ENCODE measurements around the gene DSC2. TPM values are rescaled to one million over a fixed set of nuclear protein-coding genes. Genes with fewer than 3 reads are reported as not detected.

Gene DSC2
- total and polyA plus RNA-seq, 8 donors: 0.58 to 47.0 (median 9.2) TPM

DNA sequence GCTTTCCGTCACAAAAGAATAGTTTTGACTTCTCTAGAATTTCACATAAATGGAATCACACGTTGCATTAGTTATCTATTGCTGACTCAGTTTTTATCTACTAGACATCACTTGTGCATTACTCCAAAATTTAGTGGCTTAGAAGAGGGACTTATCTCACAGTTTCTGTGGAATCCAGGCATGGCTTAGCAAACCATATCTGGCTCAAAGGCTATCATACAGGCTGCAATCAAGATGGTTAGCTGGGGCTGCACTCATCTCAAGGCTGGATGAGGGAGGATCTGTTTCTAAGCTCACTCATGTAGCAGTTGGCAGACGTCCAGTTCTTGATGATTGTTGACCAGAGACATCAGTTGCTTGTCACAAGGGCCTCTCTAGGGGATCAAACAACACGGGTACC, 53.0 kb downstream of the DSC2 start:
- 43 to 53% (median 51%) methylated on average over 4 of the region's 4 CpGs for WGBS, 5 donors
- Histone ChIP-seq H3K27ac (no peak overlapping the region), H3K27me3 (peaks cover 0 to 14% (median 2%) of the 10 kb centered on the region in 3 donors), H3K9me3 (peaks cover 0 to 9% (median 0%) of the 10 kb centered on the region in 4 donors), H3K4me3 (no peak overlapping the region), H3K36me3 (no peaks in the 10 kb centered on the region), H3K4me1 (no peaks in the 10 kb centered on the region)
- TF ChIP-seq CTCF (IDR thresholded peaks at IDR 0.05) (no peak), POLR2A (IDR thresholded peaks at IDR 0.05) (no peak), POLR2AphosphoS5 (IDR thresholded peaks at IDR 0.05) (no peak), EP300 (IDR thresholded peaks at IDR 0.05) (no peak)
- intact Hi-C loops (cut with DNase I; ENCODE audit: low total_unique reads): no loop called here
- DNase-seq: peak in 1 of 2 donors; percentile 15

DNA sequence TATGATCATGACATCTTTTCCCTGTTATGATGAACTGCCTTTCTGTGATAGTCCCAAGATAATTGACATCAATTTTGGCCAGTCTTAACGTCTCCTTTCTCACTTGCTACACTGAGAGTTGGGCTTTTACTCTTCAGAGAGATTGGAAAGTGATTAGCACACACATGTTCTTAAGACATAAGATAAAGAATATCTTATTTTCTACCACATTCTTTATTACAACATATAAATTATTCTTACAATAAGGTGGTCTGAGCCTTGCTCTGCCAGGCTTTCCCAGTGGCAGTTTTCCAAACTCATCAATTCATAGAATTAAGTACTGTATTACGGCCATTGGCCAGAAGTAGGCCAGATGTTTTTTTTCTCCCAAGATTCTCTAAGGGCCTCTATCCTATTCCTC, 54.0 kb downstream of the DSC2 start:
- 57 to 83% (median 65%) methylated on average over 2 of the region's 2 CpGs for WGBS, 5 donors
- no peaks in the 10 kb centered on the region for H3K36me3 ChIP-seq
- peaks cover 0 to 7% (median 0%) of the 10 kb centered on the region in 4 donors for H3K9me3 ChIP-seq
- TF ChIP-seq POLR2A (IDR thresholded peaks at IDR 0.05): no peak
- peaks cover 0 to 24% (median 12%) of the 10 kb centered on the region in 3 donors for H3K27me3 ChIP-seq
- intact Hi-C loops (cut with DNase I; ENCODE audit: low total_unique reads): no loop called here
- no peak for DNase-seq
- H3K4me1 ChIP-seq: no peaks in the 10 kb centered on the region
- H3K4me3 ChIP-seq: no peak overlapping the region
- no peak overlapping the region for H3K27ac ChIP-seq

- Histone ChIP-seq H3K27ac (no peak overlapping the region), H3K9me3 (peaks cover 0 to 12% (median under 1%) of the 10 kb centered on the region in 4 donors), H3K36me3 (no peaks in the 10 kb centered on the region), H3K27me3 (peaks cover 11 to 37% (median 25%) of the 10 kb centered on the region in 3 donors), H3K4me3 (no peak overlapping the region), H3K4me1 (peaks cover 6 to 12% (median 11%) of the 10 kb centered on the region in 4 donors)
- DNase-seq: no peak
- TF ChIP-seq EP300 (IDR thresholded peaks at IDR 0.05): no peak
- no peak for TF ChIP-seq CTCF (IDR thresholded peaks at IDR 0.05)
- TF ChIP-seq POLR2A (IDR thresholded peaks at IDR 0.05): no peak
- no peak for TF ChIP-seq POLR2AphosphoS5 (IDR thresholded peaks at IDR 0.05)
- intact Hi-C loops (cut with DNase I; ENCODE audit: low total_unique reads): no loop called here
Observed at GRCh38 chr18:31046916-31047315, 55.3 kb downstream of the DSC2 start.

GRCh38 chr18:31045599-31045998, 56.6 kb downstream of the DSC2 start:
- Histone ChIP-seq H3K27ac (no peak overlapping the region), H3K4me3 (no peak overlapping the region), H3K27me3 (peaks cover 21 to 50% (median 38%) of the 10 kb centered on the region in 3 donors), H3K4me1 (peaks cover 6 to 25% (median 20%) of the 10 kb centered on the region in 4 donors), H3K36me3 (no peaks in the 10 kb centered on the region), H3K9me3 (peaks cover 0 to 12% (median 5%) of the 10 kb centered on the region in 4 donors)
- no peak for DNase-seq
- WGBS, 5 donors: 78 to 91% (median 83%) methylated on average over 6 of the region's 6 CpGs
- no peak for TF ChIP-seq POLR2A (IDR thresholded peaks at IDR 0.05)
- no peak for TF ChIP-seq POLR2AphosphoS5 (IDR thresholded peaks at IDR 0.05)
- no peak for TF ChIP-seq EP300 (IDR thresholded peaks at IDR 0.05)
- TF ChIP-seq CTCF (IDR thresholded peaks at IDR 0.05): no peak
- intact Hi-C loops (cut with DNase I; ENCODE audit: low total_unique reads): no loop called here

- no peak overlapping the region for H3K27ac ChIP-seq
- peaks cover 0 to 12% (median 5%) of the 10 kb centered on the region in 4 donors for H3K9me3 ChIP-seq
- H3K27me3 ChIP-seq: peaks cover 21 to 57% (median 42%) of the 10 kb centered on the region in 3 donors
- peaks cover 6 to 25% (median 20%) of the 10 kb centered on the region in 4 donors for H3K4me1 ChIP-seq
- intact Hi-C loops (cut with DNase I; ENCODE audit: low total_unique reads): no loop called here
- no peaks in the 10 kb centered on the region for H3K36me3 ChIP-seq
- 71 to 83% (median 81%) methylated on average over 3 of the region's 3 CpGs for WGBS, 5 donors
- no peak overlapping the region for H3K4me3 ChIP-seq
- TF ChIP-seq EP300 (IDR thresholded peaks at IDR 0.05): no peak
- no peak for TF ChIP-seq POLR2AphosphoS5 (IDR thresholded peaks at IDR 0.05)
- TF ChIP-seq POLR2A (IDR thresholded peaks at IDR 0.05): no peak
- no peak for TF ChIP-seq CTCF (IDR thresholded peaks at IDR 0.05)
- no peak for DNase-seq
Observed at GRCh38 chr18:31044926-31045325, 57.3 kb downstream of the DSC2 start.
